Measurements from ENCODE around the gene RND3.
A peak's percentile ranks its signal among the peaks of the same experiment; 100 is the strongest.

The RND3 gene

DNA sequence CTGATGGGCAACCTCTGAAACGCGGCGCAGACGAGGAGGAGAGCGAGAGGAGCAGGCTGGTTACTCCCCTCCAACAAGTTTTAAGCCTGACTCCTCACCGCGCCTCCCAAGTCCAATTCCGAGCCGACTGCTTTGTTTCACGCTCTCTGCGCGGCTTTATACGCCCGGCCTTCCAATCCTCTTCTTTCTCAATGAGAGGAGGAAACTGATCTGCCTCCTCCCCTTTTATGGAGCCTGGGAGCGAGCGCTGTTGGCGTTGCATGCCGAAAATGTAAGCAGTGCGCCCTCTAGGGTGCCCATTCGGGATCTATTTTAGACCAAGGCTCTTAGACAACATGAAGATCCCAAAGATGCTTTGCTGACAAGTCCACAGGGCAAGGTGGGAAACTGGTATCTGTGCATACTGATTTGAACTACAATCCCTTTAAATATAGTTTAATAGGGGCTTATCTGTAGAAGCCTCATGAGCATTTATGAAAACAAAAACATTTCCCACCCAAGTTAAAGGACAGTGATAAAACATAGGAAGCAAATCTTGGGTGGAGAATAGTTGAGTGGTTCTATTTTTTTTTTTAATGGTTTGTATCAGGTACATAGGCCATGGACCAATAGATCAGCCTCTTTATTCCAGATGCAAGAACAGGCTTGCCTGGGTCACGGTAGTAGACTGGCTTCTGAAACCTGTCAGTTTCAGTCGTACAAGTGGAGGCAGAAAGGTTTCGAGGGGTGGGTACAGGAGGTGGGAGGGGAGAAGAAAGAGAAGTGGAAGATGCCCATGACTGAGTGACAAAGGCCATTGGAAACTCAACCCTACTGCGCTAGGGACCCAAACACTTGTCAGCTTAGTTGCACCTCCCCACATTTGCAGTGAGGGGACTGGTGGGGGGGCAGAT, at the start of gene RND3:
Gene RND3 (minus strand): TSS at position 131 of the 893 bp plus-strand sequence. CDS start 250 bp downstream, outside the sequence.
- DNase-seq (ENCODE audit: low spot score): peak; percentile 92

DNA sequence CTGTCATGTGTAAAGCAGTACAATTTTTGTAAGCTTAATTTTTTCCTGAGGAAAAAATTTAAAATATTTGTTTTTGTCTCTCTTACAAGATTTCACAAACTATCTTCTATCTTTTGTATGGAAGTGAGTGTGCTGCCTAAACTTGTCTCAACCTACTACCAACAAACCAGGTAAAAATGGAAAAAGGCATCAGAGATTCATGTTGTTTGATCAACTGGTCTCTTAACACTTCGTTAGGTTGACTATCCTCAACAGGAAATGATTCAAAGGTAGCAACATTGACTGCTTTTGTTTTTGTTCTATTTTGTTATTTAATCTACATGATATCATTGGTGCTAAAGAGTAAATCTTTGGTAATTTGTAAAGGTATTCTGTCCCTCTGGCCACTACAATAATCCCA, 47.7 kb upstream of the RND3 start:
- DNase-seq (ENCODE audit: low spot score): no peak

DNA sequence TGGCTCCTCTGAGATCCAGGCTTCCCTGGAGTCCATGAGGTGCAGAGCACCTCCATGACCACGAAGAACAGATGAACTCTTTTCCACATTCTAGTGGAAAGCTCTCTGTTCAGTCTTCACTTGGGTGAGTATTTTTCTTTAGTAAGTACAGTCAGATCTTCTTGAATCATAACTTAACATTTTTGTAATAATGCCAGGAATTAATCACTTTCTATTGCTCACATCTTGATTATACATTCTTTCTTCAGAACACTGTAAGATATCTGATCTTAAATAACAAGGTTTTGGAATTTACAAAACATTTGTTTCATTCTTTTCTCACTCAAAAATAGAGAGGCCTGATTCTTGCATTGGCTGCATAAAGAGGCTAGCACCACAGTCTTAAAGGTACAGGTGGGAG, 45.4 kb upstream of the RND3 start:
- peak; percentile 62 for DNase-seq (ENCODE audit: low spot score)

DNA sequence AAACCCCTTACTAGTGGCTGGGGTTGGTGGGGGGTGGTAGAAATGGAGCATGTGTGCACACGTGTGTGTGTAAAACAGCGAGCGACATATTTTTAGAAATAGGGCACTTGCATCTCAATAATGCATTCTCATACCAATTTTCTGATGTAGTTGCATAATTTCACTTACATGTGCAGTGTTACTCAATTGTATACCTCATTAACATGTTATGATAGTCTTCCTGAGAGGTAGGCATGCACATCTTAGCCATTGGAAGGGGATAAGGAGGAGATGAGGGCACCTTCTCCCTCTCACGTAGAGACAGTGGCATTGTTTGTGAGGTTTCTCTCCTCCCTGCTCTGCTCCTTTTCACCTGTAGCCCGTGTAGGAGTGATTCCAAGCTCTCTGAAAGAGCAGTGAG, 44.6 kb upstream of the RND3 start:
- no peak for DNase-seq (ENCODE audit: low spot score)

GRCh38 chr2:150531591-150531990, 44.1 kb upstream of the RND3 start:
- DNase-seq (ENCODE audit: low spot score): peak; percentile 23

DNA sequence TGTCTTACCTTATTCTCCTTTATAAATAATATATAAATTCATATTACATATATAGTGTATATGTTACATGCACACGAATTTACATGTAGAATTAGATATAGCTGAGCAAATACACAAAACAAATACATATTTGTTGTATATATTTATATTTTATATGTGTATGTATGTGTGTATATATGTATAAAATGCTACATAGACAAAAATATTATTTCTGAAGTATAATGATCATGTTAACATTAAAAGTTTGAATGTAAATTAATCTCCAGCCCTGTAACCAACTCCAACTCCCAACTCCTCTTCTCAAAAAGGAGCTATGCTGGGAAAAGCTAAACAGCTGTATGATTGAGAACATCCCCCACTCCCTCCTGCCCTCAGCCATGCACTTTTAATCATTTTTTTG, 42.7 kb upstream of the RND3 start:
- no peak for DNase-seq (ENCODE audit: low spot score)

DNA sequence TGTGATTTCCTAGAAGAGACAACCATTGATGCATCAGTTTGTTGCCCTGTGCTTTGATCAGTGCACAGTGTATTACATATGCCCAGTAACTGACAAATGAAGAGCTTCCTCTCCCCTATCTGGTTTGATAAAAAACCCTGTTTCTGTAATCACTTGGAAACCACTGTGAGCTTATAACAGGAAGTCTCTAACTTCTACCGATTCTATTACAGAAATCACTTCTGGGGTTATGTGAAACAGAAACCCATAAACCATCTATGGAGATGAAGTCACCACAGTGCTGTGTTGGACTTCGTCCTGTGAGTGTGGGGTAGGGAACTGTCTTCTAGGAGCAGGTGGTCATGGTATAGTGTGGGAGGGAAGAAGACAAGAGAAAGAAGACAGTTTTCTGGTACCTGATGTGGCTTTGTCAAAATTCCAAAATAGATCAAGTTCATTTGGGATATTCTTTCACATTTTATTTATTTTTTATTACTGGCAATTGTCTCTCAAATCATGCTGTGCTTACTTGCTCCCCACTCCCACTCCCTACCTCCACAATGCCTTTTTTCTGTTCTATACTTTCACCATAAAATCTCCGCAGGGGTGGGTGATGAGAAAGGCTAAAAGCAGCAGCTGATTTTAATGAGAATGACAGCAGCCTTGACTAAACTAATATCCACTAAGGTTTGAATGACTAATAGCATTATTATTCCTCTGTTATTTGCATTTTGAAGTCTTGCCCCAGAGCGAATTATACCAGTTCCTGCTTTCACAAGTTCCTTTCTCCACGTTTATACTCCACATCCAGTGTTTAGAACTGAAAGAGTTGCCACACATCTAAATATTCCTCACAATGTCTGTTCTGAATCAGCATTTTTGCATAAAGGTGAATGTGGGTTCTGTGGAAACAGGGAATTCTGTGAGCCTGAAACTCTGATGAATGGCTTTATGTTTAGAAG, 41.7 kb upstream of the RND3 start:
- peak; percentile 69 for DNase-seq (ENCODE audit: low spot score)

GRCh38 chr2:150526827-150527226, 39.4 kb upstream of the RND3 start:
- DNase-seq (ENCODE audit: low spot score): peak; percentile 69

- DNase-seq (ENCODE audit: low spot score): no peak
Measured at GRCh38 chr2:150526006-150526405, 38.5 kb upstream of the RND3 start.

DNA sequence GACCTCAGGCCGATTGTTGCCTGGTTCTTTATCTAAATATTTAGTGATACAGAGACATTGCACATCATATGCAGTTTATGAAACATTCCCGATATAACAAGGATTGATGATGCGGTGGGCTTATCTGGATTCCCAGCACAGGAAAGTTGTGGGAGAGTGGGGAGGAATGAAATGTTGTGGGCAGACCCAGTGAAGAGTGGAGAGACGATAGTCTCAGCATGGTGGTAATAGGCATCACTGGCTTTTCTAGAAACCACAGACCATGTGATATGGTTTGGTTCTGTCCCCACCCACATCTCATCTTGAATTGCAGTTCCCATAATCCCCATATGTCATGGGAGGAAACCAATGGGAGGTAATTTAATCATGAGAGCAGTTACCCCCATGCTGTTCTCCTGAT, 34.8 kb upstream of the RND3 start:
- DNase-seq (ENCODE audit: low spot score): no peak

- peak; percentile 27 for DNase-seq (ENCODE audit: low spot score)
Measured at GRCh38 chr2:150520887-150521664, 33.6 kb upstream of the RND3 start.

GRCh38 chr2:150520033-150520432, 32.6 kb upstream of the RND3 start:
- no peak for DNase-seq (ENCODE audit: low spot score)

- DNase-seq (ENCODE audit: low spot score): peak; percentile 34
Measured at GRCh38 chr2:150517951-150518680, 30.6 kb upstream of the RND3 start.

DNA sequence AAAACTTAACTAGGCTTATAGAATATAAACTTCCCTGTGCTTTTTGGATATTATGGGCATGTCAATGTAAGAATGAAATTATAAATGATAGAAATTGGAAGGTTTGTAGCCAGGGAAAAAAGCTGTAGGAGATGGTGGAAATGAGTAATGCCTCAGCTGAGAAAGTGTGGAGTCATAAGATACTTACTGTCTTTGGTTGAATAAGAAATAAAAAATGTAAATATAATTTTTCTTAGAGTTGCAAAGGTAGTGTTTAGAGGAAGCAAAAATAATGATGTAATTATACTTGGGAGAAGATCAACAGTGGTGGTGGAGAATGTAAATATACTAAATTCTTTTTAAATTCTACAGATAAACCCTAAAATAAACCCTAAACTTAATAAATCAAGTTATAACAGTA, 26.2 kb upstream of the RND3 start:
- peak; percentile 33 for DNase-seq (ENCODE audit: low spot score)

DNA sequence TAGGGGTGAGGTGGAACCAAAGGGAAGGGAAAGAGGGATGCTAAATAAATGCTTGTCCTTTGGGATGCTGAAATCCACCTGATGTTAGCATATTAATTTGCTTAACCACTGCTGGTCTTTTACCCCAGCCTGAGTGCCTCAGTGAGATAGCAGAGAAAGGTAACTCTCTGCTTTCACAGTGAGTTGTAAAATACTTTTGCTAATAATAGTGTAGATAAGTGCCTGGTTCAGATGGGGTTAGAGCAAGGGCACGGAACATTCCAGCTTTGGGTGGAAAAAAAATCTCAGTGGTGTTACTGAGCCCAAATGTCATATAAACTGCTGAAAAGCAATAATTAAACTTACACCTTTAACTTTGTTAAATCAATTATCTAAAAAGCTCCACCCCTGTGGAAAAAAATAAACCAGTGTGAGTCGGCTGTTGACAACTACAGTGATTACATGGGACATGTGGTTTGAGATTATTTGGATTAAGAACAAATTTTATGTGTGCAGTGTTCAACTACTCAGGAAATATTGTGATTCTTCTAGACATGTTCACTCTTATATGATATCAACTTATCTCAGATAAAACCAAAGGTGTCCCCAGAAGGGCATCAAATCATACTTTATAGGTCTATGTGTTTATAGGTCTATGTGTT, 21.1 kb upstream of the RND3 start:
- no peak for DNase-seq (ENCODE audit: low spot score)

GRCh38 chr2:150507071-150507470, 19.6 kb upstream of the RND3 start:
- no peak for DNase-seq (ENCODE audit: low spot score)

DNA sequence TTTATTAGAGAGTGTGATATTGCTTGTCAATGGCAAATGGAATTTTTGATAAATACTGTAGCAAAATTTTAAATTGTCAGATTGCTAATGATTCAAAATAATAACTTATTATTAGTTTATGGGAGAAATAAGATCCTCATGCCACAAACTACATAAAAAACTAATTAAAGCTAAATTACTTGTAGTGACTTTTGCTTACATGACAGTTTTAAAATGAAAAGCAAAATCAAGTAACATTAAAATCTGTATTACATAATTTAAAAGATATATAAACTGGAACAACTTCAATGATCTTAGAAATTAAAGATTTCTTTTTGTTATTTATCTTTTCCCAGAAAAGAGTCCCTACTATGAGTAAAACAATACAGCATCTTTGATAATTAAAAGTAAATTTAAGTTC, 17.7 kb upstream of the RND3 start:
- no peak for DNase-seq (ENCODE audit: low spot score)

GRCh38 chr2:150495993-150496627, 8.6 kb upstream of the RND3 start:
- peak; percentile 74 for DNase-seq (ENCODE audit: low spot score)

DNA sequence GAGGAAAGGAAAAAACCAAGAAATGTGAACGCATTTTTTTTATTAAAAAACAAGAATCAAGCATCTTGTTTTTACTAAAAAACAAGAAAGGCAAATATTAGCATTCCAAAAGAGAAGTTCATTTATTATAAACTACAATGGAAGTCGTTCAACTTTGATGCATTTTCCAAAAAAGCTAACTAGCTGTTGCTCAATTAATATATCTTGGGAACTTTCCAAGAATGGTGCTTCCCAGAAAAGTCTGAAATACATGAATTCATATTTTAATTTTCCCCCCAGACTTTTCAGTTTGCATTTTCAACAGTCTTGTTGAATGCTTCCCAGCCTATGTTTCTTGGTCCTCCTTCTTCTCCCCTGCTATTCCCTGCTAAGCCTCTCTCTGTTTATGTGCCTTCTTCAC, 7.5 kb upstream of the RND3 start:
- no peak for DNase-seq (ENCODE audit: low spot score)

DNA sequence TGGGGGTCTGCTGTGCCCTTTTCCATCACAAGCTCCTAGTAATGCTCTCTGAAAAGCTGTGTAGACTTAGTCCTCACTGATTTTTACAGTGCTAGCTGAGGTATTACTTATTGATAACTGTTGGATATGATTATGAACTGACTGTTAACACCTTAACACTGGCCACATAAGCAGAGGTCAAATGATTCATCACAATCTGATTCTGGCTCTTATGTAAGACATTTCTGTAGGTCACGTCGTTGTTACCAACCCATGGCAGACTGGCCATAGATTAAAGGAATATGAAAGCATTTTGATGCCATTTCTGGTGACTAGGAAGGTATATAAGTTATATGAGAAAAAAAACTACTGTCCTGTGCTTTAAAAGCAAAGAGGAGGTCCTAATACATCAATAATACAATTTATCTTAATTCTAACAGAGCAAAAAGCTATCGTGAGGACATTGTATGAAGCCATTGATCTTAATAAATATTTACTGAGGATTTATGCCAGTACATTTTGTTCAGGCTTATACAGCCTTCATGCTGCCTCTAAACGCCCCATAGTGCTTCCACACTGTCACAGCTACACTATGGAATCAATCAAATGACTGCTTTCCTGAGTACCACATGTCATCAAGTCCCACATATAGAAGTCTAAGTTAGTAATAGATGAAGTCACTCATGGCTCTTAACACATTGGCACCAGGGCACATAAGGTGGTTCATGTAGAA, 6.9 kb upstream of the RND3 start:
- DNase-seq (ENCODE audit: low spot score): no peak

All from GM03348 (cell line).